ENCODE data around the gene AKAP9.
"Not testable (repeated sequence)": the region's sequence is repeated elsewhere in the genome, so short reads cannot be mapped to it uniquely, and the experiment has no call there.

Gene AKAP9

GRCh38 chr7:92137557-92137956 lies 196.9 kb downstream of the AKAP9 start:
- no peak for DNase-seq

GRCh38 chr7:92141161-92141560 lies 200.5 kb downstream of the AKAP9 start:
- DNase-seq, result no peak

- DNase-seq, result not testable (repeated sequence)
Measured at GRCh38 chr7:92142791-92143190, 202.1 kb downstream of the AKAP9 start.

GRCh38 chr7:92143192-92143880 lies 202.7 kb downstream of the AKAP9 start:
- DNase-seq, result not testable (repeated sequence)

- DNase-seq, result no peak
Measured at GRCh38 chr7:92149736-92150239, 209.1 kb downstream of the AKAP9 start.

- no peak for DNase-seq
Measured at GRCh38 chr7:92150450-92151017, 209.9 kb downstream of the AKAP9 start.

GRCh38 chr7:92155108-92155739 lies 214.6 kb downstream of the AKAP9 start:
- no peak for DNase-seq

- no peak for DNase-seq
Measured at GRCh38 chr7:92156990-92157389, 216.3 kb downstream of the AKAP9 start.

- no peak for DNase-seq
Measured at GRCh38 chr7:92158660-92159575, 218.3 kb downstream of the AKAP9 start.
